ENCODE results near the gene PRELID2. TPM values are rescaled to one million over a fixed set of nuclear protein-coding genes. Genes with fewer than 3 reads are reported as not detected.
"Not testable (repeated sequence)": the region's sequence is repeated elsewhere in the genome, so short reads cannot be mapped to it uniquely, and the experiment has no call there.

The PRELID2 gene
- total RNA-seq, 4 donors from 2014 or later, result 23.9 to 143 (median 106) TPM

GRCh38 chr5:145838276-145838675 is 3.1 kb upstream of the PRELID2 start:
- TF ChIP-seq POLR2AphosphoS5 (IDR thresholded peaks at IDR 0.05), result no peak
- H3K27me3 ChIP-seq, result no peaks in the 10 kb centered on the region
- 83 to 92% methylated on average over 2 to 6 of the region's 6 CpGs for WGBS, 2 donors (ENCODE audit: low coverage in 1 of 2)
- in situ Hi-C loops (cut with MboI; ENCODE audit: low pct_ligation_motif_present in 1 of 4, low pct_unique_long_range_greater_than_20kb in 1 of 4, low sequenced_read_pairs in 3 of 4) (loop anchor here in 1 of 4 donors (25.0 kb wide), 1 partner anchor 1626 kb away; no protein-coding TSS in a partner anchor), intact Hi-C loops (cut with DNase I; ENCODE audit: low total_unique reads) (no loop called here)
- no peaks in the 10 kb centered on the region for H3K36me3 ChIP-seq
- DNase-seq, result no peak
- H3K27ac ChIP-seq, result no peak overlapping the region
- peaks cover 0 to 24% (median 8%) of the 10 kb centered on the region in 4 donors for H3K4me1 ChIP-seq
- no peaks in the 10 kb centered on the region for H3K9me3 ChIP-seq
- no peak overlapping the region for H3K4me3 ChIP-seq

DNA sequence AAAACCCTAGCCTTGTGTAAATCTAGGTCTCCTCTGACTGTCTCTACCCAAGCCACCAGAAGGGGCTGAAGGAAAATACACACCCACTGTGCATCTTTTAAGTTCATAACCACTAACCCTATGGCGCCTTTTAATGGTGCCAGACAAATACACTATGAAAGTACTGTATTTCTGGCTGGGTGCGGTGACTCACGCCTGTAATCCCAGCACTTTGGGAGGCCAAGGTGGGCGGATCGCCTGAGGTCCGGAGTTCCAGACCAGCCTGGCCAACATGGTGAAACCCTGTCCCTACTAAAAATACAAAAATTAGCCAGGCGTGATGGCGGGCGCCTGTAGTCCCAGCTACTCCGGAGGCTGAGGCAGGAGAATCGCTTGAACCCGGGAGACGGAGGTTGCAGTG is 1.1 kb upstream of the PRELID2 start:
- H3K27ac ChIP-seq, result peak overlapping the region; percentile 86 to 90 (median 88)
- H3K4me3 ChIP-seq, result peak overlapping the region in 1 of 4 donors; percentile 73
- H3K4me1 ChIP-seq, result peaks cover 0 to 32% (median 12%) of the 10 kb centered on the region in 4 donors
- in situ Hi-C loops (cut with MboI; ENCODE audit: low pct_ligation_motif_present in 1 of 4, low pct_unique_long_range_greater_than_20kb in 1 of 4, low sequenced_read_pairs in 3 of 4), result loop anchor here in 1 of 4 donors (25.0 kb wide), 1 partner anchor 1624 kb away; no protein-coding TSS in a partner anchor
- intact Hi-C loops (cut with DNase I; ENCODE audit: low total_unique reads); H3K36me3 ChIP-seq; H3K9me3 ChIP-seq; H3K27me3 ChIP-seq; DNase-seq: not testable (repeated sequence)
- TF ChIP-seq CTCF (IDR thresholded peaks at IDR 0.05), result peak in 1 of 5 experiments; percentile 17
- WGBS, 2 donors (ENCODE audit: low coverage in 1 of 2), result 94 to 100% methylated on average over 7 to 13 of the region's 13 CpGs

GRCh38 chr5:145835848-145836239 is 702 bp upstream of the PRELID2 start:
- peak overlapping the region; percentile 58 to 73 (median 68) for H3K4me3 ChIP-seq
- H3K27me3 ChIP-seq, result no peaks in the 10 kb centered on the region
- 27 to 39% methylated on average over 7 to 18 of the region's 18 CpGs for WGBS, 2 donors (ENCODE audit: low coverage in 1 of 2)
- intact Hi-C loops (cut with DNase I; ENCODE audit: low total_unique reads), result no loop called here
- no peaks in the 10 kb centered on the region for H3K9me3 ChIP-seq
- H3K4me1 ChIP-seq, result peaks cover 0 to 36% (median 15%) of the 10 kb centered on the region in 4 donors
- H3K27ac ChIP-seq, result peak overlapping the region; percentile 86 to 90 (median 88)
- in situ Hi-C loops (cut with MboI; ENCODE audit: low pct_ligation_motif_present in 1 of 4, low pct_unique_long_range_greater_than_20kb in 1 of 4, low sequenced_read_pairs in 3 of 4), result loop anchor here in 1 of 4 donors (25.0 kb wide), 1 partner anchor 1624 kb away; no protein-coding TSS in a partner anchor
- TF ChIP-seq POLR2A (IDR thresholded peaks at IDR 0.05), result no peak
- TF ChIP-seq CTCF (IDR thresholded peaks at IDR 0.05), result no peak
- no peak for TF ChIP-seq EP300 (IDR thresholded peaks at IDR 0.05; ENCODE audit: low read depth)
- TF ChIP-seq POLR2AphosphoS5 (IDR thresholded peaks at IDR 0.05), result no peak
- no peaks in the 10 kb centered on the region for H3K36me3 ChIP-seq
- DNase-seq, result peak; percentile 21

DNA sequence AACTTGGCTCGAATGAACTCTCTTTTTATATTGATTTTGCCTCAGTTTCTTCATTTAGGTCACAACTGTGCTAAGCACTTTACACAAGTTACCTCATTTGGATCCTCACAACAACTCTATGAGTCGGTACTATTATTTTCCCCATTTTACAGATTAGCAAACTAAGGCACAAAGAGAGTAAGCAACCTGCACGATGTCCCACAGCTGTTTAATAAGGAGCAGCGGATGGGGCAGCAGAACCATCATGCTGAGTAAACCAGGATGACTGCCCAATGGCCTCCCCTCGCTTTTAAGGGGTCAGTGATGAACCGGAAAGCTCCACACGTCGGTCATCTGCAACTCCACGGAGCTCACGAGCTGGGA is 607 bp downstream of the PRELID2 start:
- Histone ChIP-seq H3K36me3 (no peaks in the 10 kb centered on the region), H3K9me3 (no peaks in the 10 kb centered on the region), H3K27ac (peak overlapping the region; percentile 86 to 90 (median 88)), H3K4me3 (peak overlapping the region; percentile 58 to 73 (median 68)), H3K27me3 (no peaks in the 10 kb centered on the region), H3K4me1 (peaks cover 0 to 49% (median 23%) of the 10 kb centered on the region in 4 donors)
- TF ChIP-seq CTCF (IDR thresholded peaks at IDR 0.05), result no peak
- TF ChIP-seq POLR2AphosphoS5 (IDR thresholded peaks at IDR 0.05), result no peak
- TF ChIP-seq POLR2A (IDR thresholded peaks at IDR 0.05), result no peak
- no peak for TF ChIP-seq EP300 (IDR thresholded peaks at IDR 0.05; ENCODE audit: low read depth)
- 15 to 33% methylated on average over 1 to 10 of the region's 10 CpGs for WGBS, 2 donors (ENCODE audit: low coverage in 1 of 2)
- in situ Hi-C loops (cut with MboI; ENCODE audit: low pct_ligation_motif_present in 1 of 4, low pct_unique_long_range_greater_than_20kb in 1 of 4, low sequenced_read_pairs in 3 of 4), result loop anchor here in 1 of 4 donors (25.0 kb wide), 1 partner anchor 1622 kb away; no protein-coding TSS in a partner anchor
- DNase-seq, result no peak
- intact Hi-C loops (cut with DNase I; ENCODE audit: low total_unique reads), result no loop called here

All from transverse colon (tissue), 4 donors.